Activated CD8-positive, alpha-beta memory T cell treated with anti-CD3 and anti-CD28 coated beads for 24 hours (primary cell): ENCODE results near the gene TIGAR.

ENCODE experiments used
- DNase-seq: peaks from one replicate; pipeline ENCODE4 v3.0.0-alpha.2; 2020

The TIGAR gene

DNA sequence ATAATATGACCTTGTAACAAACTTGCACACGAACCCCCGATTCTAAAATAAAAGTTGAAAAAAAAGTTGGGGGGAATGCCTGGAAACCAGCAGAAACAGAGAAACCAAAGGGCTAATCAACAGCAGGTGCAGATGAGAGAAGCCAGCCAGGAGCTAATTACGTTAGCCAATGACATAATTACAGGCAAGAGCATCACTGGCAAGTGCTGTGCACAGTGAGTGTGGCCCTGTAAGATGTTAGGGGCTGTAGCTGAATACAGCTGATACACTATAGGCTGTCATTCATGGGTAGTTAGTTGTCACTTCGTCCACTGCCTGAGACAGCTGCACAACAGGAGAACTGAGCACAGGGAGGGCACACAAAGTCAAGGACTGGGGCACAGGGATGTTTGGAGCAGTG lies 65.8 kb downstream of the TIGAR start:
- DNase-seq: no peak

DNA sequence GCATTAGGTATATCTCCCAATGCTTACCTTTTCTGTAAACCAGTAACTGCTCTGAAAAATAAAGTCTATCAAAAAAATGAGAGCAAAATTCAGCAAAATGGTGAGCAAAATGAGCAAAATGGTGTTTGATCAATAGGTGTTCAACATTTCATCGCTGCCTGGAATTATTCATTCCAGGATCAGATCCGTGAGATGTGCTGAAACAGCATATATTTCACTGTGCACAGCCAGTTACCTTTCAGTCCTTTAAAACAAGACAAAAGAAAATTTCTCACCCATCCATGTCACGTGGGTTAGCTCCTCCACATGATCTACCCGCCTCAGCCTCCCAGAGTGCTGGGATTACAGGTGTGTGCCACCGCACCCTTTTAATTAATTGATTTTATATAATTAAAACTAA lies 66.6 kb downstream of the TIGAR start:
- DNase-seq: no peak

DNA sequence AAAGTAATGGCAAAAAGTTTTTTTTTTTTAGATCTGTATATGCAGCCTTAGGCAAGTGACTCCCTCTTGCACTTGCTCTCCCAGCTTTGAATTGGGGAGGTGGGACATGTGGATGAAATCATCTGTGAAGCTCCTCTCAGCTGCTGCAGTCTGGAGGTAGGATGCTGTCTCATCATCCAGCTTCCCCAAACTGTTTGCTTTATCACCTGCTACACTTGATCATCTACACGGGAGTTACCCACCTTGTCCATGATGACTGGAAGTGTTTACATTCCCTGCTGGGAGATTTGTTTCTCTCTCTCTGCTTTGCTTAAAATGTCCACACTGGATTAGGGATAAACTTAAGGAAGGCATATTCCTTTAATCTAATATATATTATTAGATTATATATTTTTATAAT lies 67.0 kb downstream of the TIGAR start:
- DNase-seq: no peak

DNA sequence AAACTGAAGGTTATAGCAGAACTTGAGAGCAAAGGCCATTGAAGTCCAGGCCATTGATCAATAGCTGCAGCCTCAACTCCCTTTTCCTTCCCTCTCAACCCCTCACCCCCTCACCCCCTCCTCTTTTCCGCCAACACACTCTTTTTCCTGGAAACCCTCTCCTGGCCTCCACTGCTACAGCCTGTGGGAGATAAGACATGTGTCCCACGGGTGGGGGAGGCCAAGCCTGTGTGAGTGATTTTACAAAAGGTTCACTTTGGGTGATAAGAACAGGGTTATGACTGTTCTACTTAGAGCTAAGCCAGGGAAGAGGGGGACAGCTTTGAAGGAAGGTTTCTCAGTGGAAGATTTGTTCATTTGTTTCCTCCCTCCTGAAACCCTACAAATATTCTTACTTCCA lies 67.6 kb downstream of the TIGAR start:
- no peak for DNase-seq

DNA sequence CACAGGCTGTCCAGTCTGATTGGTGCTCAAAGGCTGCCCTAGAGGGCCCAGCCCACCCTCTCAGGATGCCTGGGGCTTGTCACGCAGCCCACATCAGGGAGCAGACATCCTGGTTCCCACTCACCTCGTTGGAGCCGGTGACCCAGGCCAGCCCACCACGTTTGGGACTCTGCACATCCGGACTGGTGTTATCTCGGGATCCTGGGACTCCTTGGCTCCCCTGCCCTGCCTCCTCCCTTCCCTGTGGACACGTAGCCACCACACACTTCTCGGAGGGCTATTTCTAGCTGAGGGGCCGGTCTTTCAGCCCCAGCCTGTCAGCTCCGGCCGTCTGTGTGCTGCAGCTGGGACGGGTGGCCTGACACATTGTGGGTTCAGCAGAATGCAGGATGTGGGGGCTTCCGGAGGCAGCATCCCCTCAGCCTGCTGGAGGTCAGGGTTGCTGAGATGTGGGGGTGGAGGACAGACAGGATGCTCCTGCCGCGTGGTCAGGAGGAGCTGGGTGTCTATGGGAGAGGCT lies 71.3 kb downstream of the TIGAR start:
- DNase-seq: no peak

DNA sequence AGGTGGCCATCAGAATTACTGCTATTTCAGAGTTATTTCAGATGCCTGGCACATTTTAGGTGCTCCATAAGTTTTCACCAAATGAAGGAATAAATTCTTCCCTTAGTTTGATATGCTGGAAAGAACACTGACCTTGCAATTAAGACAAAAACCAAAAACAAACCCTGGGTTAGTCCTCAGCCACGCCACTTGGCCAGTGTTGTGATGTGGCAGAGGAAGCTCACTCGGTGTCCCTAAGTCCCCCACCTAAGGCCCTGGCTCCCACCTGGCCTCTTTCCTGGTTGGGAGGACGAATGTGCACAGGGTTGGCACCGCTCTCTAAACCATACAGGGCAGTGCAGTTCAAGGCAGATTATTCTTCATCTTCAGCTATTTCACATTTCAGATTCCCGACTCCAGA lies 72.2 kb downstream of the TIGAR start:
- no peak for DNase-seq

DNA sequence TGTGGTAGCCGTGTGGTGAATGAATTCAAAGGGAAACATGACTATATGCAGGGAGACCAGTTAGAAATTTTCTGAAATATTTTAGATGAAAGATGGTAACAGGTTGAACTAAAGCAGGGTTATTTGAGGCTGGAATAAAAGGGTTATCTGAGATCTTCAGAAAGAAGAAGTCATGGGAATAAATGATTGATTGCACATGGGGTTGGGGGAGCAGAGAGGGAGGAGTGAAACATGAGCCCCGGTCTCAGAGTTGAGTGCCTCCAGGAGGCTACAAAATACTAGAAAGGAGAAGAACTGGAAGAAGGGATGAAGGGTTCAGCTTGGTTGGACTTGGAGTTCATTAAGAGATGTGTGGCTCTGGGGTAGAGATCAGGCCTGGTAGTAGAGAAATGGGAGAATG lies 74.8 kb downstream of the TIGAR start:
- DNase-seq: no peak

DNA sequence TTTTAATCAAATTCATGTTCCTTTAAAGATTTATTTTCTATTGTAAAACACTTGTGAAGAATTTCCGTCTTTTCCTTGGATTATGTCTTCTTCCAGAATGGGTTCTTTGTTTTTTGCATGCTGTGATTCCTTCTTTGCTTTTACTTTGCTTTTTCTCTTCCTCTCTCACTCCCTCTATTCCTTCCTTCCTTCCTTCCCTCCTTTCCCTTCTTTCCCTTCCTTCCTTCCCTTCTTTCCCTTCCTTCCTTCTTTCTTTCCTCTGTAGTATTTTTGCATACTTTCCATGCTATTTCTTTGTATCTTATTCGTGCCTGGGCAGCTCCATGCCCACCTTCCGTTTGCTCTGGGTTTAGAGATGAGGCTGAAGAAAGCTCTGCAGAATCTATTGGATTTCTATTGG lies 80.1 kb downstream of the TIGAR start:
- no peak for DNase-seq

DNA sequence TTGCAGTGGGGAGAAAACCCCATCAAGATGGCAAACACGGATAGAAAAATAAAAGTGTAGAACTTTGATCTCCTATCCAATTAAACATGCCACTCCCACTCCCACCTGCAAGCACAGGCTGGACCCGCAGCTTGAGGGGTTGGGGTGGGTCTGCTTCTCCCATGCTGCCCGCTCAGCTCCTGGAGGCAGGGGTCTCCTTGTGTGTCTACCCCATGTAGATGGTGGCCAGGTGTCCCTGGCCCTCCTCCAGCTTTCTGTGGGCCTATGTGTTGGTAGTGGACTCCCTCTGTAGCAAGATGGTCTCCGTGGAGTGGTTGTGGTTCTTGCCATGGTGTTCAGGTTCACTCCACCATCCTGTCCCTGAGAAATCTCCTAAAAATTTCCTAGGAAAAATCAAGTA lies 82.0 kb downstream of the TIGAR start:
- no peak for DNase-seq
